NOMO-1 treated with DMSO at 0.1 percent for 48 hours (cell line): Measurements from ENCODE around the gene OR10G3.
A peak's percentile ranks its signal among the peaks of the same experiment; 100 is the strongest.
"Not testable (repeated sequence)": the region's sequence is repeated elsewhere in the genome, so short reads cannot be mapped to it uniquely, and the experiment has no call there.

Experiments used
- DNase-seq: peaks from one replicate; lab custom pipeline; 2025; ENCODE audit not compliant: unreplicated experiment; lab: John Stamatoyannopoulos, UW

The OR10G3 gene, protein sequence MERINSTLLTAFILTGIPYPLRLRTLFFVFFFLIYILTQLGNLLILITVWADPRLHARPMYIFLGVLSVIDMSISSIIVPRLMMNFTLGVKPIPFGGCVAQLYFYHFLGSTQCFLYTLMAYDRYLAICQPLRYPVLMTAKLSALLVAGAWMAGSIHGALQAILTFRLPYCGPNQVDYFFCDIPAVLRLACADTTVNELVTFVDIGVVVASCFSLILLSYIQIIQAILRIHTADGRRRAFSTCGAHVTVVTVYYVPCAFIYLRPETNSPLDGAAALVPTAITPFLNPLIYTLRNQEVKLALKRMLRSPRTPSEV

GRCh38 chr14:21579976-21580375 is at the start of gene OR10G3:
Gene OR10G3, minus strand, starts transcription at chr14:21580076. Its CDS starts 9,332 bp downstream, at chr14:21570744.
- DNase-seq, result no peak

DNA sequence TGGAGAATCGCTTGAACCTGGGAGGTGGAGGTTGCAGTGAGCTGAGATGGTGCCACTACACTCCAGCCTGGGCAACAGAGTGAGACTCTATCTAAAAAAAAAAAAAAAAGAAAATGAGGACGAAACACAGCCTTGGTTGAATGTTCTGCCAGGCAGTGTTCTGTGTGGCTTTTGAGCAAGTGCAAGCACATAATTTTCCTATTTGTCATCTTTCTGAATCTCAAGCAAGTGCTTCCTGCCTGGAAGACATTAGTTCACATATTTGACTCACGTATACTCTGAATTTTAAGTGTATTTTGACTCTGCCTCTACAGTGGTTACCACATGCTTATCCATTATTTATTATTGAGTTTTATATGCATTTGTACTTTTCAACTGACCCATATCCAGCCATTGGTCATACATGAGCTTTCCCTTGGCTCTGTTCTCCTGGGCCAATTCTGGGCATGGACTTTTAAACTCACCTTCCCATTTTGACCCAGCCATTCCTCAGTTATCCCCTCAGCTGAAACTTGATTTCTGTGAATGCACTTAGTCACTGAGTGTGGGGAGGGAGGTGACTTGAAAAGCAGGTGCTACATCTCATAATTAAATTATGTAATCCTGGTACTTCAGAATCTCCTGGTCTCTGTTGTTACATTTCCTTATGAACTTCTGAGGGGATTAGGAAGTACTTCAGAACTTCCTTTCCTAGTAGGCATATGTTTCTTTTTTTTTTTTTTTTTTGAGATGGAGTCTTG is 46.8 kb upstream of the OR10G3 start:
- no peak for DNase-seq

DNA sequence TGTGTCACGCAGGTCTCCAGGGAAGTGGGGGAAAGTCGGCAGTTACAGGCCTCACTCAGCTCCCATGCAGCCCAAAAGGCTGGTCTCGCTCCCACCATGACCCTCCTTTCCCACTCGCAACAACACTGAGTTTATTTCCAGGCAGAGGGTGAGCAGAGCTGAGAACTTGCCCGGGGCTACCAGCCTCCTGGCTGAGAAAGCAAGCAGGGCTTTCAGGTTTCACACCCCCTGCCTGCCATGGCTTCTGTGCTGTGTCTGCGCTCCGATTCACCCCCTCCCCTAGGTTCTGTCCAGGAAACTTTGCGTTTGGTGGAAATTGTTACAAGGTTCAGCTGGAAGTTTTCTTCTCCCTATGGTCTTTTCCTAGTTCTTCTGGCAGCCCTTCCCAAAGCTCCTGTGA is 37.7 kb upstream of the OR10G3 start:
- DNase-seq, result no peak

GRCh38 chr14:21614240-21614639 is 34.4 kb upstream of the OR10G3 start:
- no peak for DNase-seq

DNA sequence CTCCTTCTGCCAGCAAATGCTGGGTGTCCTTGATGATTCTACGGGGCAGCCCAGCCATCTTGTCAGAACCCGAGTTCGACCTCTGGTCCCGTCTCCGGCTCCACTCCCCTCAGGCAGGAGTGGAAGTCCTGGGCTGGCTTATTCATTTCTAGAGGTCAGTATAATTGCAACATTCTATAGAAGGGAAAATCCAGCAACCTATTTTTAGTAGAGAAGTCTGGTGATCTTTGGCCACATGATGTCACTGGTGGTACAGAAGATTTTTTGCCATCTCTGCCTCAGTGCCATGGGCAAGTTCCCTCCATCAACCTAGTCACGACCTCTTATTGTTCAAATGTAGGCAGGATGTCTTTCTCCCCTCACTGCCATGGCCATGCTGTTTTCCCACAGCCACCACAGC is 32.4 kb upstream of the OR10G3 start:
- no peak for DNase-seq

- not testable (repeated sequence) for DNase-seq
These were observed 22.3 kb upstream of the OR10G3 start for GRCh38 chr14:21602181-21602580.

DNA sequence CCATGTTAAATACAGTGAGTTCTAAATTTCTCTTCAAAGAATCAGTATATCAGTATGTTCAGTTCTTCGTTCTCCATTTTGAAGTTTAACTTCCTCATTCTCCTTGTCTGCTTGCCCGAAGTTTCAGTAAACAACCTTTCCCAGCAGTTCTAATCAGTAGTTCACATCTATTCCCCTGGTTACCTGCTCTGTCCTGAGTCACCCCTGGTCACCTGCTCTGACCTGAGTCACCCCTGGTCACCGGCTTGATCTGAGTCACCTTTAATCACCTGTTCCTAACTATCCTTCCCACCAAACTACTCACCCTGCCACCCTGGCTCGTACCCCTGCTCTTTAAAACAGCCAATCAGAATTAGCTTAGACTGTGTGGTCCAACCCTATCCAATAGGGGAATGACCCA is 9.4 kb upstream of the OR10G3 start:
- no peak for DNase-seq

GRCh38 chr14:21575661-21576060 is 4.2 kb downstream of the OR10G3 start:
- DNase-seq, result no peak

DNA sequence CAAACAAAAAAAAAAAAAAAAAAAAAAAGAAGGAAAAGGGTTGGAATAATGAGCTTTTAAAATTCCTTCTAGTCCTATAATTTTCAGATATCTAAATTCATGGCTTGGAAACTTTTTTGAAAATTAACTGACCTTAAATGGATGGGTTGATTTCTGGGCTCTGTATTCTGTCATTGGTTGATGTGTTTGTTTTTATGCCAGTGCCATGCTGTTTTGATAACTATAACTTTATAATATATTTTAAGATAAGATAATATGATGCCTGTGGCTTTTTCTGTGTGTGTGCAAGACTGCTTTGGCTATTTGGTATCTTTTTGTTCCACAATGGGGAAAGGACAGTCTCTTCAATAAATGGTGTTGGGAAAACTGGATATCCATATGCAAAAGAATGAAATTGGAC is 7.3 kb downstream of the OR10G3 start:
- no peak for DNase-seq

- DNase-seq, result no peak
These were observed 21.1 kb downstream of the OR10G3 start for GRCh38 chr14:21558703-21559170.

DNA sequence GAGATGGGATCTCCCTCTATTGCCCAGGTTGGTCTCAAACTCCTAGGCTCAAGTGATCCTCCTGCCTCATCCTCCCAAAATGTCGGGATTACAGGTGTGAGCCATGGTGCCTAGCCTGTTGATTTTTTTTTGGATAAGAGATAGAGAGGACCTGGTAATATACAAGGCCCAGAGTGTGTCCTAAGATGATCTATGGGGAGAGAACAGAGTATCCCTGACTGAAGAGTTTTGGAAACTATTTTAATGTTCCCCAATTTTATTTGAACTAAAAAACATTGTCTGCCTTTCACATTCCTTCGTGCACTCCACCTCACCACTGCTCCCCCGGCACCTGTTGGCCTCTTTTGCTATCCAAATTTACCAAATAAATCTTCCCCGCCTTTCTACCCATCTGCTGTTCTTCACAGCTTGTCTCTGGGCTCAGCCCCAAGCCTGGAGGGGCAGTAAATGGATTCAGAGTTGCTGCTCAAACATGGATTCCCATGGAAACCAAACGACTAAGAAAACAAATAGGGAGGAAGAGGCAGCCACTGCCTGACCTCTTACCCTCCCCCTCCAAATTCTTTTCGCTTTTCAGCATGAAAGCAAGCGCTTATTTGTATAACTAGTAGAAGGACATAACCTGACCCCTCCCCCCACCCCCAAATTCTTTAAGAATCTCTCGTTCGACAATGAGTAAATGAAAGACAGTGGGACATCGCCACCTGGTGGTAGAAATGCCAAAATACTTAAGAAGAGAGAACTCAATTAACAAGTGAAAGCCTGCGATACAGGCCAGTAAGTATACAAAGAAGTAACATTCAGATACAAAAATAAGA is 22.6 kb downstream of the OR10G3 start:
- peak; percentile 75 for DNase-seq

GRCh38 chr14:21556378-21557083 is 23.3 kb downstream of the OR10G3 start:
- DNase-seq, result no peak

- no peak for DNase-seq
These were observed 26.6 kb downstream of the OR10G3 start for GRCh38 chr14:21553266-21553665.

GRCh38 chr14:21544588-21544987 is 35.3 kb downstream of the OR10G3 start:
- DNase-seq, result not testable (repeated sequence)

GRCh38 chr14:21543963-21544362 is 35.9 kb downstream of the OR10G3 start:
- no peak for DNase-seq

GRCh38 chr14:21543521-21543960 is 36.3 kb downstream of the OR10G3 start:
- no peak for DNase-seq

DNA sequence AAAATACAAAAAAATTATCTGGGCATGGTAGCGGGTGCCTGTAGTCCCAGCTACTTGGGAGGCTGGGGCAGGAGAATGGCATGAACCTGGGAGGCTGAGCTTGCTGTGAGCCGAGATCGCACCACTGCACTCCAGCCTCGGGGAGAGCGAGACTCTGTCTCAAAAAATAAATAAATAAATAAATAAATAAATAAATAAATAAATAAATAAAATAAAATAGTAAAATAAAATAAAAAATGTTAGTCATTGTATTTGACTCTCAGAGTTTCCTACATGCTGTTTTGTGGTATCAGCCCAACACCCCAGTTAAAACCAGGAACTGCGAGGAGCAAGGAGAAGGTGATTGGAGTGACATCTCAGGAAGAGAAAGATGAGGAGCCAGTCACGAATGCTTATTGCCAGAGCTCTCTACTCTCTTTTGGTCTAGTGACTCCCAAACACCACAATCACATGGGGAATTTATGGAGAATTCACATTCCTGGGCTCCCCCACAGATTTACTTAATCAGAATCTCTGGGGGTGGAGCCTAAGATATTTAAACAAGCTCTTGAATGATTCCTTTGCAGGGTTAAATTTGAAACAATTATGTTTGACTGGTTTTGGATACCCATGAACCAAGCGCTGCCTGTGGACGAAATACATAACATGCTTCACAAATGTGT is 38.3 kb downstream of the OR10G3 start:
- no peak for DNase-seq

DNA sequence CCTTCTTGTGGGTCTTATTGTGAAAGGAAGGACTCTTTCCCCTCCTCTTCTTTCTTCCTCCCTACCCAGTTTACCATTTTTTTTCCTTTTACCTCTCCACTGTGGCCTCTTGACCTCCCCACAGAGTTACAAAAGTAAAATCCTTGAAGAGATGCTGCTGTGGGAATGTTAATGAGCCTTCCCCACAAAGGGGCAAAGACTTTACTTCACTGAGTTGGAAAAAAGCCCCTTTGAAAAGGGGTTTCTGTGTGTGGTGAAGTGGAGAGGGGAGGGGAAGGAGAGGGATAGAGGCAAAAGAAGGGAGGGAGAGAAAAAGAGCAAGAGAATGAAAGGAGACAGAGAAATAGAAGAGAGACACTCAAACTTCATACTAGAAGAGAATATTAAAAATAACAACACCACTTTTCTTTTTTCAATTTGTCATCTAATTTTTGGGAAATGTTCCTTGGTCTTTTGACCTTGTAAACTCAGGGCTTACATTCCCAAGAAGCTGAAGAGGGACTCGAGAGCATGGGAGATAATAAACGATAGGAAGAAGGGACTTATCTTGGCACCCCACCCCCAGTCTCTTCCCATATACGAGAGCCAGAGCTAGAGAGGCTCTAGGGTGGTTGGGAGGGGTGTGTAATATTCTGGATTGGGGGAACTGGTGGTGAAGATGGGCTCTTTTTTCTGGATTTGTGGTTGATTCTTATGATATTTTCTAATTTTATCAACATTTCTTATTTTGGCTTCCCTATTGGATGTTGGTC is 40.5 kb downstream of the OR10G3 start:
- DNase-seq, result no peak

DNA sequence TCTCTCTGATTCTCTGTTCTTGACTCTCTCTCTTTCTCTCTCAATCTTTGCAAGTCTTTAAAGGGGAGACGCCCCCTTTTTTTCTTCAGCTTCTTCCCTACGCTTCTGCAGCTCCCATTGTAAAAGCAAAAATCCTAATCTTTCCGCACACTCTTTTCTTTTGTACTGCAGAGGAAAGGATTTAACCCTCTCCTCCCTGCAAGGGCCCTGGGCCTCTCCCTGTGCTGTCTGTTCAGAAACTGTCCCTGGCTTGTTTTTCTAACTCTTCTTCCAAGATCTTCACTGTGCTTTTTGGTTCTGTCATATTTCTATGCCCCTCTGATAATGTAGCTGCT is 42.8 kb downstream of the OR10G3 start:
- no peak for DNase-seq
